ENCODE measurements around the gene CDH4.
"Not testable (repeated sequence)": the region's sequence is repeated elsewhere in the genome, so short reads cannot be mapped to it uniquely, and the experiment has no call there.

CDH4 gene

GRCh38 chr20:61422636-61423425 lies 170.8 kb downstream of the CDH4 start:
- DNase-seq, result no peak

GRCh38 chr20:61424011-61424627 lies 172.1 kb downstream of the CDH4 start:
- no peak for DNase-seq

- DNase-seq, result peak; percentile 18
Observed at GRCh38 chr20:61424628-61425420, 172.8 kb downstream of the CDH4 start.

- DNase-seq, result not testable (repeated sequence)
Observed at GRCh38 chr20:61425541-61425991, 173.5 kb downstream of the CDH4 start.

- no peak for DNase-seq
Observed at GRCh38 chr20:61426352-61426751, 174.3 kb downstream of the CDH4 start.

- DNase-seq, result no peak
Observed at GRCh38 chr20:61429458-61430227, 177.6 kb downstream of the CDH4 start.

GRCh38 chr20:61430228-61430624 lies 178.2 kb downstream of the CDH4 start:
- no peak for DNase-seq

- DNase-seq, result no peak
Observed at GRCh38 chr20:61433176-61433575, 181.1 kb downstream of the CDH4 start.

GRCh38 chr20:61433816-61434215 lies 181.8 kb downstream of the CDH4 start:
- DNase-seq, result no peak

GRCh38 chr20:61434341-61434781 lies 182.3 kb downstream of the CDH4 start:
- peak; percentile 44 for DNase-seq

GRCh38 chr20:61435184-61435822 lies 183.2 kb downstream of the CDH4 start:
- no peak for DNase-seq

GRCh38 chr20:61435823-61436220 lies 183.8 kb downstream of the CDH4 start:
- no peak for DNase-seq

GRCh38 chr20:61436283-61436666 lies 184.2 kb downstream of the CDH4 start:
- DNase-seq, result peak; percentile 91

- DNase-seq, result peak; percentile 91
Observed at GRCh38 chr20:61436667-61437279, 184.7 kb downstream of the CDH4 start.

- peak; percentile 87 for DNase-seq
Observed at GRCh38 chr20:61437280-61438206, 185.5 kb downstream of the CDH4 start.

GRCh38 chr20:61438285-61438684 lies 186.2 kb downstream of the CDH4 start:
- DNase-seq, result no peak

- DNase-seq, result no peak
Observed at GRCh38 chr20:61439251-61439650, 187.2 kb downstream of the CDH4 start.

- DNase-seq, result no peak
Observed at GRCh38 chr20:61440548-61441055, 188.5 kb downstream of the CDH4 start.

GRCh38 chr20:61441537-61441936 lies 189.5 kb downstream of the CDH4 start:
- DNase-seq, result no peak

- peak; percentile 41 for DNase-seq
Observed at GRCh38 chr20:61442075-61442670, 190.1 kb downstream of the CDH4 start.
